ENCODE measurements around the gene LUM. TPM values are rescaled to one million over a fixed set of nuclear protein-coding genes. Genes with fewer than 3 reads are reported as not detected.

The LUM gene
- polyA plus RNA-seq, 1 donor: 507 TPM

DNA sequence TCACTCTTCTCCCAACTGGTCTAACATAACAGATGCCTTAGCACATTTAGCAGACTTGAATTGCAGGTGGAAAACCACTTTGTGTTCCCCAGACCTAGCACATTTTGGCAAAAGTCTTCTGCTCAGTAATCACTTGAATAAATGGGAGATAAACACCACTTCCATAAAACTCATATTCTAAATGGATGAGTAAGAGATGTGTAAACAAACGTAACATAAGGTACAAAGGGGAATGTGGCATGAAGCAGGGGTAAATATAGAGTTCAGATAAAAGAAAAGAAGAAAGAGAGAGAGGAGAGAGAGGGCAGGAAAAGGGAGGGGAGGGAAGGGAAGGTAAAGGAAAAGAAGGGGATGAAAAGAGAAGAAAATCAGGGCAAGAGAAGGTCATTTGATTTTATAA, 36.4 kb downstream of the LUM start:
- DNase-seq (ENCODE audit: low read depth): no peak

DNA sequence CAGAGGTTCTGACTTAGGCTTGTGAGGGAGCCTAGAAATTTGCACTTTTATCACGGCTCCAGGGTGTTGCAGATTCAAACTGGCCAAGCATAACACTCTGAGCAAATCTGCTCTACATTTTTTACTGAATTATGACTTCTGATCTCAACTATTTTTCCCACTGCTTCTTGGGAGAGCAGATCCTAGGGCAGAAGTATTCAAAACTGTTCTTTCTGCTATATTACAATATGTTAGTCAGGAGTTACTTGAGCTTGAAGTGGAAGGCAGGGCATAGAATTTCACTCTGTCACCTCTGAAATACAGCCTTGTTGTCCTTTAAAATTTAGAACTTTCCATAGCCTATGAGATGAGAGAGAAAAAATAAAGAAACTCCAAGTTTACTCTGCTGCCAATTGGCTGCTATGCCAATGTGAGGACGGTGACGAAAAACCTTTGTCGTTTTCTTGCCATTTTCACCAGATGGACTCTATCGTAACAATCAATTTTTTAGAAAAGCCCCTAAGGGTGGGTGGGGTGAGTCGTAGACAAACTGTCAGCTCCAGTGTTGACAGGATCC, 37.1 kb downstream of the LUM start:
- DNase-seq (ENCODE audit: low read depth): no peak

DNA sequence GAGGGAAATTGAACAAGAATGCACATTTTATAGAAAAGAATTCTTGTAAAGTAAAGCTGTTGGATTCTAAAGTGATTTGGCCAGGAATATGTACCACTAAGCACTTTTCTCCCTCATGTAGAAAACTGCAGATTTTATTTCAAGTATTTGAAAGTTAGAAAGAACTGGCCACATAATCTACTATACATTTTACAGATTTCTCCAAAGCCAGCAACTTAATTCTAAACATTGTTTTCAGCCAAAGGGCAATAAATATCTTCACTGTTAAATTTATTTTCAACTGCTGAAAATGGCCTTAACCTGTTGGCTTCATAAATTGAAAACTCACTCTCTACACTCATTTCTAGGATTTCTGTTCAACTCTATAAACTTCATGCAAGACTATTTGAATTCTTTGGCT, 37.9 kb downstream of the LUM start:
- DNase-seq (ENCODE audit: low read depth): no peak

DNA sequence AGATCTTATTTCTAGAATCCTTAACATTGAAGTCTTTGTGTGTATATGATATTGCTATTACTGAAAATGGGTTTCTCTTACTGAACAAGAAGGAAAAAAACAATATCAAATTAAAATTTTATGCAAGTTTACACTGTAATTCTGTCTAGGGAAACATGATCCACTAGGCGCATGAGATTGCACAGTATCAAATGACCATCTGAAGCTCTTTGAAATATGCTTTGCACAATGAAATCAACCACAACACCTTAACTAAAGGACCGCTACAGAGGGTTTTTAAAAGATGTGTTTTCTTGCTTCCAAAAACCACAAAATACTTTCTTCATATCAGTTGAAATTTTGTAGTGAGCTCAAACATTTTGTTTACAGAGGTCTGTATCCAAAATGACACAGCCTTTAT, 38.4 kb downstream of the LUM start:
- DNase-seq (ENCODE audit: low read depth): no peak

DNA sequence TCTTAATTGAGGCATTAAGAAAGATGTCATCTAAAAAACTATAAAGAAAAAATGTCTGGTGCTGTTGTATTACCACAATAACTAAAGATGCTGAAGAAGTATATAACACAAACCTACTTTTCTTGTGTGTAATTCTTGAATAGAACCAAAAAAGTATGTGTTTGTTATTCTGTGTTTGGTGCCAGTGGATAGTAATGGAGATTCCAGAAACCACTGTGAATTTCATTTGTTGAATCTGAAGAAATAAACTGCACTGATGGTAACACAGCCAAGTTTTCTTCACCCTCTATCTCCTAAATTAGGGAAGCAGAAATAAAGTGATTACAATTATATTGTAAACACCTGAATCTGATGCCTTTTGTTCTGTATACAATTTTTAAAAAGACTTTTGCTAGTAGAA, 40.4 kb downstream of the LUM start:
- DNase-seq (ENCODE audit: low read depth): no peak

GRCh38 chr12:91065396-91065795, 45.9 kb downstream of the LUM start:
- no peak for DNase-seq (ENCODE audit: low read depth)

GRCh38 chr12:91064640-91065039, 46.7 kb downstream of the LUM start:
- DNase-seq (ENCODE audit: low read depth): no peak

- no peak for DNase-seq (ENCODE audit: low read depth)
Measured at GRCh38 chr12:91061091-91061490, 50.2 kb downstream of the LUM start.

DNA sequence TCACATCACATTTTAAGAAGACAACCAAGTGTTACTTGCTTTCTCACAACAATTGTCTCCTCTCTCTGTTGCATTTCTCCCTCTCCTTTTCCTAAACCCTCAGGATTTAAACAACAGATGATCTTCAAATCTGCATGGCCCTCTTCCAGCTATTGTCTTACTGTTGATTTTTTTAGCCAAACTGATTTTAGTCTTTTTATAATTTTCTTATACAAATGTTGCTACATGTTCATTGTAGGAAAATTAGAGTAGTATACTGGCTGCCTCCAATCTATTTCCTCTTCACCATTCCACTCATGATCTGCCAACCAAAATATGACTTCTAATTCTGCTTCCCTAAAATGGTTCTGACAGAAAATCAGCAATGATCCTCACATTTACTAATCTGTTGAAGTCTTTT, 52.1 kb downstream of the LUM start:
- DNase-seq (ENCODE audit: low read depth): no peak

GRCh38 chr12:91058786-91059185, 52.5 kb downstream of the LUM start:
- no peak for DNase-seq (ENCODE audit: low read depth)

- no peak for DNase-seq (ENCODE audit: low read depth)
Measured at GRCh38 chr12:91057368-91058165, 53.7 kb downstream of the LUM start, which contains the start of gene KERA. Gene KERA (minus strand): TSS chr12:91058024. CDS start chr12:91056281, 1,743 bp downstream.

- DNase-seq (ENCODE audit: low read depth): no peak
Measured at GRCh38 chr12:91056488-91056887, 54.8 kb downstream of the LUM start.

DNA sequence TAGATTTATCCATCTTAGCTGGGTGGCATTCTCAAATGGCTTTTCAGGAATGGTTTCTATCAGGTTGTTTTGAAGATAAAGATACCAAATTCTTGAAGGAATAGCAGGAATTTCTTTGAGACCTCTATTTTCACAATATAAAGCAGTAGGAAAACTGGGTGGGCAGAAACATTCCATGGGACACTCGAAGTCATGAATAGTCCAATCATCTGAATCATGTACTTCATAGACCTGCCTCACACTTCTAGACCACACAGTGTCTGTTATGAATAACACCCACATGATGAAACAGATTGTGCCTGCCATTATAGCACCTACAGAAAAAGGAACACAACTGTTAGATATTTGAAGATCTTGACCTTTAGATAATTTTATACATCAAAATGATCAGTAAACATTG, 55.3 kb downstream of the LUM start:
- no peak for DNase-seq (ENCODE audit: low read depth)

GRCh38 chr12:91053951-91054715, 57.2 kb downstream of the LUM start:
- peak; percentile 98 for DNase-seq (ENCODE audit: low read depth)

Other genes with a start within 250 kb of the LUM start
- not detected for gene CCER1, start 156.3 kb downstream of the LUM start, polyA plus RNA-seq (ENCODE audit: insufficient read length)
- not detected for gene EPYC, start 106.5 kb downstream of the LUM start, polyA plus RNA-seq (ENCODE audit: insufficient read length)
- 38.1 TPM for gene KERA, start 53.5 kb downstream of the LUM start, polyA plus RNA-seq (ENCODE audit: insufficient read length)
- gene DCN, start 71.3 kb upstream of the LUM start, polyA plus RNA-seq (ENCODE audit: insufficient read length): 1,348 TPM